HG03521 (cell line): ENCODE measurements around the gene SMCP.

Experiments used
- ATAC-seq: cut with Tn5 transposase; IDR thresholded peaks from one replicate; pipeline ENCODE4 v1.9.1; 2021; ENCODE audit warnings: mild to moderate bottlenecking, moderate library complexity; ENCODE audit not compliant: unreplicated experiment

SMCP gene, protein sequence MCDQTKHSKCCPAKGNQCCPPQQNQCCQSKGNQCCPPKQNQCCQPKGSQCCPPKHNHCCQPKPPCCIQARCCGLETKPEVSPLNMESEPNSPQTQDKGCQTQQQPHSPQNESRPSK

DNA sequence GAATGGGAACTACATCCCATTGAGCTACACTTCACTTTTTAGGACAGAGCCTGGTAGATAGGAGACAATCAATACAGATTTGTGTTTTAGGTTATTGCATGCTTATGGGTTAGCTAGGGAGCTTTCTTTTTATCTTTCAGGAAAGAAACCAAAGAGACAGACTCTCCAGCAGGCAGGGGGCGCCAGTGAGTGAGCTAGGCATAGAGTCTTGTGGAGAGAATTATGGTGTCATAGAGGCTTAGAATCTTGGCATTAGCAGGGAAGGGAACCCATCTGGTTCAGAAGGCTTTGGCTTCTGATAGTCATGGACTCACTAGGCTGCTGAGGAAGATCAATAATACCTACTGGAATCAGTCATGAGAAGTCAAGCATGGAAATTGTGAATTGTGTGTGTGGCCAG, at the start of gene SMCP:
SMCP (plus strand) TSS at position 281 of the 400 bp plus-strand sequence. CDS start 6,101 bp downstream, outside the sequence.
- ATAC-seq, result no peak

- ATAC-seq, result no peak
Observed at GRCh38 chr1:152836870-152837269, 41.3 kb upstream of the SMCP start.

GRCh38 chr1:152842556-152842955, 35.6 kb upstream of the SMCP start, which contains the start of gene LCE6A:
LCE6A (plus strand) TSS chr1:152842856; CDS start chr1:152843521, 665 bp downstream.
- ATAC-seq, result no peak

DNA sequence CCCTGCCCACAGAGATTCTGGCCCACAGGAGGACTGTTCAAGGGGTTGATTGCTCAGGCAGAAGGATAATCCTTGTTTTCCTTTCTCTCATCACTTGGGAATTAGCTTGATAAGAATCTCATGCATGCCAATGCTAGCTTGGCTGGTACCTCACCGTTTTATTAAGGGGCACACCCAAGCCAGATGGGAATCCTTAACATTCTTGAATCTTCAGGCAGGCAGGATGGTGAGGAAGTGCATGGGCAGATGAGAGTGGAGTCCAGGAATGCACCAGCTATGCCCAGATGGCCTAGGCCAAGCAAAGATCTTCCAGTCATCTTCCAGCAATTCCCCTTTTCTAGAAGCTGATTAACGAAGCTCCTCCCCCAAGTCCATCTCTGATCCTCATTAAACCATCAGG, 22.5 kb upstream of the SMCP start:
- no peak for ATAC-seq

GRCh38 chr1:152858062-152858461, 20.1 kb upstream of the SMCP start:
- ATAC-seq, result no peak

DNA sequence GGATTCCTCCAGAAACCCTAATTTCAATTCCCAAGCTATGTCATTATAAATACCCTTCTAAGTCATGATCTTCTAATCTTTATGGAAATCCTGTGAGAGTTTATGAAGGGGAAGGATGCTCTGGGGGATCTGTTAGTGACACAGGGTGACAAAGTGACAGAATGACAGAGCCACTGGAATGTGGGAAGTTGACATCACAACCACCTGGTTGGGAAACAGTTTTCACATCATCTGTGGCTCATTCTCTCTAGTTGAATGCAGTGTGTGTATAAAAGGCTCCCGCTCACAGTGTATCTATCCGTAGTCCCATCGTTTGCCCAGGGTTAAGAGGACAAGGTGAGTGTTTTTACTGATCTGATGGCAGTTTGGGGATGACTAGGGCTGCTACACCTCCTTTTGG, 18.4 kb upstream of the SMCP start, which contains the start of gene LCE7A:
LCE7A (plus strand) TSS at position 301 of the 400 bp plus-strand sequence. CDS start 702 bp downstream, outside the sequence.
- ATAC-seq, result no peak

DNA sequence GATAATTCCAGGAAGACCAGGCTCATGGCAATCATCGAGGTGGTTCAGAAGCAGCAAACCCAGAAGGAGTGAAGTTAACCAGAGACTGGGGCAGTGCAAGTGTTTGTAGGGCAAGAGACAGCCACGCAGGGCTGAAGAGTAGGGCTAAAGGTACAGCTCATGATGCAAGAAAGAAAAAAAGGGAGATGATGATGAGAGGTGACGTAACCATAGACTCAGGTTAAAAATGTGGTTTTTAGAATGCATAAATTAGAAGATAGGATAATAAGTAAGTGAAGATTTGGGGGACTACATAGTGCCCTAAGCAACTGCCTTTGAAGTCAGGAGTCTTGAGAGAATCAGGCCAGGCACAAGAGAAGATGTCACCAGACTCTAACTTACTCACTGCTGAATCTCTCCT, 18.0 kb upstream of the SMCP start:
- no peak for ATAC-seq

DNA sequence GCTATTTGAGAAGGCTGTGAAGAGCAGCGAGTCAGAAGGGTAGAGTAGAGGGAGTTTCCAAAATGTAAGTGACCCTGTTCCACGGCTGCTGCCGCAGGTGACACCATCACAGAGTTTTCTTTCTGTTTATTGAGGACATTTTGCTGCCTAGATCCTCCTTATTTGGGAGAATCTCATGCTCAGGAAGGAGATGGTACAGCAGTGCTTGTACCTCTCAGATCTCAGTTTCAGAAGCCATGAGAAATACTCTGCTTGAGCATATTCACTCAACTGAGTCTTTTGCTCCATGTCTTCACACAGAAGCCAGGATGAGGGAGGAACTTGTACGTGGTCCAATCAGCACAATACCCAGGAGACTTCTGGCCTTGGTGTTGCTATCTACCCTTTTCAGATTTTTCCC, 16.7 kb upstream of the SMCP start:
- ATAC-seq, result no peak

DNA sequence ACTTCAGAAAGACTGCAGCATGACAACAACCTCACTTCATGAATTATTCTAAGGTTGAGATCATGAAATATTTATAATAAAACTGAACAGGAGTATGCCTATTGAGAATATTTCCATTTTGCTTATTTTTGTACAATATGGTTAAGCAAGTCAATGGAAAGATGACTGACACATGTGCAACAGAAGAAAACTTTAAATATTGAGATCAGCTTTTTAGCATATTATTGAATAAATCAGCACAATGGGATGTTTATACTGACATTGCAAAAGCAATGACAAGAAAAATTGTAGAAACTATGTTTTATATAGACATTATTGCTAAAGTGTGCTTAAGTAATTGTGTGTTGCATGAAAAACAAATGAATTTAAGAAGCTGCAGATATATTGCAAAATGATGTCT, 13.7 kb upstream of the SMCP start:
- no peak for ATAC-seq

- ATAC-seq, result no peak
Observed at GRCh38 chr1:152866321-152866720, 11.8 kb upstream of the SMCP start.

DNA sequence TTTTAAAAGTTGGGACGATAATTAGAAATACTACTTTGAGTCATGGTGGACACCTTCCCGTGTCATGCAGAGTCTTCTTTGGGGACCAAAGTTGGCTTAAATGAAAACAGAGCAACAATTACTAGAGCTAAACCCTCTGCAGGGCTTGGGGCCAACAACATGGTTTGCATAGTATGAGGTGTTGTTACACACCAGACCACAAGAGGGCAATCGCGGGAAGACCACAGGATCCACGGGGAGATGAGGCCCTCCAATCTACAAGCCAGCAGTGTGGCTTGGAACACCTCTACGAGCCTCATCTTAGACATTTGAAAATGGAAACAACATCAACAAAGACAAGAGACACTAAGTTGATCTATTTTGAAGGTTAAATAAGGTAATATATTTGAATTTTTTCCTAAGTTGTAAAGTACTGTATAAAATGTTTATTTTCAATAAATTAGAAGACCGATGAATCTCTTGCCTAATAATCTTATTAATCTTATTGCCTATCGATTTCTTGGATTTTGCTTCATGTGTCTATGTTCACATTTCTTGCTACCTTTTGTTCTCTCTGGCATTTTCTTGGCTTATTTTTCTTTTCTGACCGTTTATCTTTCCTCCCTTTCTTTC, 8.2 kb upstream of the SMCP start:
- ATAC-seq, result peak; percentile 54

DNA sequence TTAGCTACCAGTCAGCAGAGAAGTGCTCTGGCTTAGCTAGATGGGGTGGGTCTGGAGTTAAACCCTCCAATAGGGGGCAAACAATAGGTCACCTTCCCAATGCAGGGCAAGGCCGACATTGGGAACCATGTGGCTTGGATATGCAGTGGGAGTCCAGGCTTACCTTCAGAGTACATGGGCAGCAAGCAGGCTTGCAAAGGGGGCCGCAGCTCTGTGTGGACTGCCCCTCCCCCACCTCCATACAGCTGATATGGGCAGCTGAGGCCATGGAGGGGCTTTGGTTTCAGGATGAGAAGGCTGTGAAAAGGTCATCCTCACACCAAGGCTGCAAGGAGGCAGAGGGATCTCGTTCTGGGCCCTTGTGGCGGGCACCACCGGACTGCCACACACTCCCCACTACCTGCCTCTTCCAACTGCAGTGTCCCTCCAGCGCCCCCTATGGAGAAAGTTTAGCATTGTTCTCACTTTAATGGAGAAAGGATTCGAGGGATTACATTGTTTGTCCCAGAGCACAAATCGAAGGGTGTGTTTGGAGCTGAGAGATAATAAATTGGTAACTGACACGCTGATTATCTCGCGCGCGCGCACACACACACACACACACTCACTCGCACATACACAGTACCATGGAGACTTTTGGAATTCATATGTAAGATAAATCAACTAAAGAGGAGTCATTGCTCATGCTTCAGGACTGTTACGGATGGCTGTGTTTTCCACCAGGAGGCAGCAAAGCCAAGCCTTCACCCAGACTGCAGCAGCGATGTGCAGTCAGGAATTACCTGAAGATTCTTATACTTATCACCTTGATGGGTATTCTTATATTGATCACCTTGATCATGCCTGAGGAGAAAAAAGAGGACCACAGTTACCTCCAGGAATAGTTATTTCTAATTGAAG, 7.0 kb upstream of the SMCP start:
- ATAC-seq, result no peak

GRCh38 chr1:152871731-152872126, 6.4 kb upstream of the SMCP start:
- no peak for ATAC-seq

DNA sequence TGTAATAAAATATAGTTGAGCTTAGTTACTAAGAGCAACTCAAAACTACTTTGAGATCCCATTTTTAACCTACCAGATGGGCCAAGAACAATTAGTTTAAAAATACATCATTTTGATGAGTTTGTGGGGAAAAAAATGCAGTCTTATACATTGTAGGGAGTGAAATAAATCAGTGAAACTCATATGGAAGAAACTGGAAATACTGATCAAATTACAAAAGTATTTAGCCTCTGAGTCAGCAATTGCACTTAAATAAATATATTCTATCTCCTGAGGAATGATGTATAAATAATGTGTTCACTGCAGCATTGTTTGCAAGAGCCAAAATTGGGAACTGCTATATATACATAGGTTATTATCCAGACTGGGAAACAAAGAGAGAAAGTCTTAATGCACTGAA, 4.6 kb upstream of the SMCP start:
- no peak for ATAC-seq

- ATAC-seq, result no peak
Observed at GRCh38 chr1:152876827-152877226, 1.3 kb upstream of the SMCP start.

GRCh38 chr1:152879559-152880198, 1.6 kb downstream of the SMCP start:
- no peak for ATAC-seq

DNA sequence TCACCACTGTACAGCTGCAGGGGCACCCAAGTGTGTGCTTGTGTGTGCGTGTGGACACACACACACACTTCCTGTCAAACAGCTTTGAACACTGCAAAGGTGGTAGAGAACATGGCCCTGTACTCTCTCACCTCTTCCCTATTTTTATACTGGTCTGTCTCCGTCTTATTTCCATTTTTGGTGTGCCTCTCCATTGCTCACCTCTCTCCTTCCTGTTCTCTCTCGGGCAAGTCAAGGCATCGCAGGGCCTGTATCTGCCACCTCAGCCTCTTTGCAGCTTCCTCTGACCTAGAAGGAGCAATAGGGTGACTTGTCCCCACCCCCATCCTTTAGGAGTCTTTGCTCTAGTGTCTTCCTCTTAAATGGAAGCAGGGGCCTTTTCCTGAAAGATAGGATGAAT, 2.2 kb downstream of the SMCP start:
- no peak for ATAC-seq

- no peak for ATAC-seq
Observed at GRCh38 chr1:152880907-152881306, 2.8 kb downstream of the SMCP start.

GRCh38 chr1:152884085-152884484, 6.0 kb downstream of the SMCP start:
- ATAC-seq, result no peak

- no peak for ATAC-seq
Observed at GRCh38 chr1:152884506-152884905, 6.4 kb downstream of the SMCP start.

- ATAC-seq, result no peak
Observed at GRCh38 chr1:152884966-152885624, 7.0 kb downstream of the SMCP start.
